NT2/D1 (cell line): Measurements from ENCODE around the gene FZD2.

Experiments
- YY1 ChIP-seq: IDR thresholded peaks from 2 replicates; pipeline ENCODE4 v1.6.1; 2011; ENCODE audit not compliant: insufficient read length, insufficient read depth
- ZNF274 ChIP-seq: IDR thresholded peaks from 2 replicates; pipeline ENCODE4 v1.6.1; 2011; ENCODE audit warnings: mild to moderate bottlenecking, low read depth, low read length

GRCh38 chr17:44606658-44607057 lies 49.4 kb downstream of the FZD2 start:
- TF ChIP-seq YY1 (no peak), ZNF274 (no peak)
